Mesenchymal stem cell (in vitro differentiated cells and primary cell): ENCODE data around the gene JMJD7. TPM values are rescaled to one million over a fixed set of nuclear protein-coding genes. Genes with fewer than 3 reads are reported as not detected.

Experiments
- DNase-seq: peaks from one replicate; pipeline ENCODE4 v3.0.0-alpha.2; 2013
- H2AFZ ChIP-seq: one replicate; pipeline ENCODE4 v1.6.1; 2013; ENCODE audit warnings: low read depth, mild to moderate bottlenecking, control low read depth, inconsistent platforms, low read length, moderate library complexity
- H2AK5ac ChIP-seq: 2 replicates; pipeline ENCODE4 v1.6.1; 2013; ENCODE audit warnings: low read length, moderate library complexity, mild to moderate bottlenecking, inconsistent platforms; ENCODE audit not compliant: severe bottlenecking
- H2BK120ac ChIP-seq: one replicate; pipeline ENCODE4 v1.6.1; 2013; ENCODE audit warnings: low read depth, mild to moderate bottlenecking, inconsistent platforms, low read length, moderate library complexity
- H2BK12ac ChIP-seq, 2 experiments: one replicate each; pipeline ENCODE4 v1.6.1; 2013; ENCODE audit warnings: inconsistent platforms in 2 of 2, low read length in 2 of 2, mild to moderate bottlenecking in 2 of 2, moderate library complexity in 2 of 2, control low read depth in 1 of 2
- H2BK15ac ChIP-seq: one replicate; pipeline ENCODE4 v1.6.1; 2013; ENCODE audit warnings: mild to moderate bottlenecking, low read depth, inconsistent platforms; ENCODE audit not compliant: poor library complexity, severe bottlenecking
- H2BK5ac ChIP-seq: 2 replicates; pipeline ENCODE4 v1.6.1; 2013; ENCODE audit warnings: low read depth, mild to moderate bottlenecking, low read length, control low read depth, inconsistent platforms; ENCODE audit not compliant: poor library complexity, severe bottlenecking
- H3K14ac ChIP-seq, 2 experiments: one replicate each; pipeline ENCODE4 v1.6.1; 2013; ENCODE audit warnings: inconsistent platforms in 2 of 2, low read length in 2 of 2, control low read depth in 1 of 2, mild to moderate bottlenecking in 1 of 2, moderate library complexity in 1 of 2
- H3K18ac ChIP-seq, 2 experiments: one replicate each; pipeline ENCODE4 v1.6.1; 2013; ENCODE audit warnings: inconsistent platforms in 2 of 2, low read length in 2 of 2, control low read depth in 1 of 2, low read depth in 1 of 2, mild to moderate bottlenecking in 1 of 2
- H3K23ac ChIP-seq, 2 experiments: one replicate each; pipeline ENCODE4 v1.6.1; 2013; ENCODE audit warnings: inconsistent platforms in 2 of 2, low read length in 2 of 2, mild to moderate bottlenecking in 2 of 2, moderate library complexity in 2 of 2, control low read depth in 1 of 2
- H3K27ac ChIP-seq: 2 replicates; pipeline ENCODE4 v1.5.1; 2013; ENCODE audit warnings: mild to moderate bottlenecking, moderate library complexity, low read length, control low read depth, inconsistent platforms; ENCODE audit not compliant: poor library complexity, severe bottlenecking
- H3K27me3 ChIP-seq, 2 experiments: 2 replicates each; pipeline versions ENCODE4 v1.6.1 to v1.7.0; 2013; ENCODE audit warnings: low read length in 2 of 2, mild to moderate bottlenecking in 2 of 2, moderate library complexity in 2 of 2, control low read depth in 1 of 2, inconsistent platforms in 1 of 2; ENCODE audit not compliant: control insufficient read depth in 1 of 2, insufficient read depth in 1 of 2
- H3K36me3 ChIP-seq, 2 experiments: 2 replicates each; pipeline versions ENCODE4 v1.6.1 to v1.7.0; 2013; ENCODE audit warnings: low read length in 2 of 2, control low read depth in 1 of 2, inconsistent platforms in 1 of 2, low read depth in 1 of 2, mild to moderate bottlenecking in 1 of 2; ENCODE audit not compliant: insufficient read depth in 2 of 2, control insufficient read depth in 1 of 2
- H3K4ac ChIP-seq, 2 experiments: one replicate each; pipeline ENCODE4 v1.6.1; 2013; ENCODE audit warnings: inconsistent platforms in 2 of 2, low read length in 2 of 2, mild to moderate bottlenecking in 2 of 2, moderate library complexity in 2 of 2, control low read depth in 1 of 2, low read depth in 1 of 2
- H3K4me1 ChIP-seq: 2 replicates; pipeline ENCODE4 v1.6.1; 2013; ENCODE audit warnings: low read depth, low read length, control low read depth; ENCODE audit not compliant: control insufficient read depth, insufficient read depth
- H3K4me2 ChIP-seq: 2 replicates; pipeline ENCODE4 v1.6.1; 2013; ENCODE audit warnings: low read length, mild to moderate bottlenecking, inconsistent platforms; ENCODE audit not compliant: poor library complexity, severe bottlenecking
- H3K4me3 ChIP-seq, 2 experiments: 2 replicates each; pipeline versions ENCODE4 v1.5.1 to v1.7.0; 2013; ENCODE audit warnings: low read length in 2 of 2, mild to moderate bottlenecking in 2 of 2, control low read depth in 1 of 2, low read depth in 1 of 2; ENCODE audit not compliant: insufficient read depth in 1 of 2
- H3K79me1 ChIP-seq: replicated peaks from 2 replicates; pipeline ENCODE4 v1.6.1; 2013; ENCODE audit warnings: mild to moderate bottlenecking, control low read depth, low read length, inconsistent platforms; ENCODE audit not compliant: poor library complexity, severe bottlenecking
- H3K9ac ChIP-seq: 2 replicates; pipeline ENCODE4 v1.7.0; 2013; ENCODE audit warnings: mild to moderate bottlenecking, low read length, moderate library complexity
- H3K9me3 ChIP-seq: 2 replicates; pipeline ENCODE4 v1.7.0; 2013; ENCODE audit warnings: mild to moderate bottlenecking, low read length; ENCODE audit not compliant: control insufficient read depth
- H4K8ac ChIP-seq: one replicate; pipeline ENCODE4 v1.6.1; 2013; ENCODE audit warnings: inconsistent platforms, mild to moderate bottlenecking, low read length, moderate library complexity
- H4K91ac ChIP-seq: one replicate; pipeline ENCODE4 v1.6.1; 2013; ENCODE audit warnings: mild to moderate bottlenecking, low read length, inconsistent platforms
- WGBS: methylation state at CpG from one replicate; pipeline ENCODE4 v1.1.7; 2013; ENCODE audit warnings: mixed read lengths; 5-methylcytosine and 5-hydroxymethylcytosine counted together
- polyA plus RNA-seq, 2 experiments: library from polyadenylated mRNA; stranded (reverse); fragments of 200-250 nt; gene quantifications; one replicate each; pipeline ENCODE4 v1.2.3, GENCODE V29; 2013

The JMJD7 gene
- polyA plus RNA-seq (2013, experiment 1 of 2), result 2.6 TPM
- polyA plus RNA-seq (2013, experiment 2 of 2), result 2.5 TPM

DNA sequence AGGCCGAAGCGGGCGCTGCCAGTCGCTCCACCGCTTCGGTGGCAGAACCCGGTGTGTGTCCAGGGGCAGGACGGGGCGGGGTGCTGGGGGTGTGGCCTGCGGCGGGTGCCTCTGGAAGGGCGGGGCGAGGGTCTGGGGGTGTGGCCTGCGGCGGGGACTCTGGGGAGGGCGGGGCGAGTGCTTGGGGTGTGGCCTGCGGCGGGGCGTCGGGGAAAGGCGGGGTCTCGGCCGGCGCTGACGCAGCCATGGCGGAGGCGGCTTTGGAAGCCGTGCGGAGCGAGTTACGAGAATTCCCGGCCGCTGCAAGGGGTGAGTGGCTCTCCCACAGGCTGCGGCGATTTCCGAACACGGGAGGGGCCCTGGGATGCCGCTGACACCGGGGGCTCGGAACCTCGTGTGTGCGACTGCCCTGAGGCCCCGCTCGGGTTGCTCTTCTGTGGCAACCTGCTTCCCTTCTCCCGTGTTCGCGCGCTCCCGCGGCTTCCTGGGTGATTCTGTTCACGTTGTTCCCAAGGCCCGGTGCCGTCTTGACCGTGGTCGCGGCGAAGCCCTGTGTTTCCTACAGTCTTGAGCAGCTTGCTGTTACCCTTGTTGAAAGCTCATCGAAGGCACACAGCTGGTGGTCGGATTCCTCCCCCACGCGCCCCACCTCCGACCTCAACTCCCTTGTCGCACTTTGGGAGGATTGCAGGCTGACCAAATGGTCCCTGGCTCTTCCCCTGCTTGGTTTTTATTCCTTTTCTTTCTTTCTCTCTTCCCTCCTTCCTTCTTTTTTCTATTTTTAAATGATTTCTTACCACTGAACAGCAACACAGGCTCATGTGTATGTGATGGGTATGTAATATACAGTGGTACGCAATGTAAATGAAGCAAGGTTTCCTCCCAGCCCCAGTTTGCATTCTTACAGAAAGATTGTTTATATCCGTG lies at the start of gene JMJD7:
JMJD7 (plus strand) TSS at position 213 of the 927 bp plus-strand sequence; CDS start at position 246, 33 bp downstream.
- Histone ChIP-seq H3K4ac (peak within 1 kb of the TSS; percentile 2 to 54), H2BK15ac (peak within 1 kb of the TSS; percentile 68), H3K9me3 (no peaks in the 10 kb centered on the region), H4K8ac (peak within 1 kb of the TSS; percentile 38), H2BK12ac (peak within 1 kb of the TSS in 1 of 2 experiments; percentile 54), H3K14ac (peak within 1 kb of the TSS in 1 of 2 experiments; percentile 88), H3K4me3 (peak within 1 kb of the TSS; percentile 74 to 98), H2BK5ac (no peak within 1 kb of the TSS), H3K4me2 (peak within 1 kb of the TSS; percentile 92), H3K18ac (peak within 1 kb of the TSS in 1 of 2 experiments; percentile 70), H3K23ac (peak within 1 kb of the TSS in 1 of 2 experiments; percentile 51), H3K27me3 (no peaks in the 10 kb centered on the region), H3K9ac (peak within 1 kb of the TSS; percentile 94), H3K4me1 (peaks cover 19% of the 10 kb centered on the region), H3K36me3 (peaks cover 37 to 57% of the 10 kb centered on the region in 2 experiments), H2AFZ (peak within 1 kb of the TSS; percentile 83), H3K27ac (no peak within 1 kb of the TSS), H3K79me1 (peaks cover 7% of the 10 kb centered on the region), H4K91ac (peak within 1 kb of the TSS; percentile 29), H2BK120ac (no peak within 1 kb of the TSS), H2AK5ac (no peak within 1 kb of the TSS)
- DNase-seq, result peak; percentile 86
- WGBS, result 1% methylated on average over 63 of the region's 66 CpGs

DNA sequence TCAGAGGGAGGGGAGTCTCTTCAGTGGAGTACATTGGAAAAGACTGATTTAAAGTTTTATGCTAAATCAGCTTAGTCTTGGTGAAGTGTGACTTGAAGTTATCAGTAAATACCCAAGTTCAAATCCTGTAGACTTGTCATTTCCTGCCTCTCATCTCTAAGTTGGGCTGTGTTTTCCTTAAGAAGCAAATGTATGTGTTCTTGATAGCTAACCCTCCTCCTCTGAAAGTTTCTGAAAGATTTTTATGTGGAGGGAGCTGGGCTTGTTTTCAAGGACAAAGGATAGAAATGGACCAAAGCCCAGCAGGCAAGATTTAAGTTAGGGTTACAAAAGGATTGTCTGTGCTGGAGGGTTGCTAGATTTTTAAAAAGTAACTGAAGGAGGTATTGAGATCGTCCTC lies 49.4 kb upstream of the JMJD7 start:
- Histone ChIP-seq H3K9ac (peak overlapping the region; percentile 22), H2BK12ac (no peak overlapping the region), H3K79me1 (peaks cover 18% of the 10 kb centered on the region)

DNA sequence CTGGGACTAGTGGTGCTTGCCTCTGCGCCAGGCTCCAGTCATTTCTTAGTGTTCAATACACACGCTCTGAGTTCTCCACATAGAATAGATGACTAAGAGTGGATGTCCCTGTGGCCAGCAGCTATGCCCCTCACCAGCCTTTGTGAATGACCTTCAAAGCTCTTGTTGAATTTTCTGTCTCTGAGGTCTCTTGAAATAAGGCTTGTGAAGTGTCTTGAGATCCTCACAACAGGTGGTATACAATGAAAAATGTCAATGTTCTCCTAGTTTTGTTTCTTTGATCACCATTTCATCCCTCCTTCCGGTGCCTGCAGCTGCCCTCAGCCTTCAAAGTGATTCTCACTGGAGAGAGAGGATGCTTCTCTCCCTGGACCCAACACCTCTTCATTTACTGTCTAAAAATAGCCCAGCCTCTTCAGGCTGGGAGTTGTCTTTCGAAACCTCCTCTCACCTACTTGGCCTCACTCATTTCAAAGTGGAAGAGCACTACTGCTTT lies 48.2 kb upstream of the JMJD7 start:
- Histone ChIP-seq H3K9me3 (no peaks in the 10 kb centered on the region), H3K14ac (no peak overlapping the region)
- 95% methylated on average over 3 of the region's 4 CpGs for WGBS

More for the DNA sequence above, 49.4 kb upstream of the JMJD7 start:
- DNase-seq, result no peak
- Histone ChIP-seq H4K8ac (no peak overlapping the region), H3K14ac (no peak overlapping the region), H2AK5ac (no peak overlapping the region), H2BK15ac (no peak overlapping the region), H3K36me3 (no peaks in the 10 kb centered on the region), H3K4me3 (no peak overlapping the region), H4K91ac (no peak overlapping the region), H3K18ac (no peak overlapping the region), H3K23ac (no peak overlapping the region), H2BK120ac (no peak overlapping the region), H3K27ac (no peak overlapping the region), H3K4me2 (no peak overlapping the region), H3K27me3 (no peaks in the 10 kb centered on the region), H3K4me1 (peaks cover 7% of the 10 kb centered on the region), H2BK5ac (no peak overlapping the region), H2AFZ (no peak overlapping the region), H3K4ac (no peak overlapping the region), H3K9me3 (no peaks in the 10 kb centered on the region)
- WGBS, result no CpG with 5 or more reads among the region's 1 CpG

DNA sequence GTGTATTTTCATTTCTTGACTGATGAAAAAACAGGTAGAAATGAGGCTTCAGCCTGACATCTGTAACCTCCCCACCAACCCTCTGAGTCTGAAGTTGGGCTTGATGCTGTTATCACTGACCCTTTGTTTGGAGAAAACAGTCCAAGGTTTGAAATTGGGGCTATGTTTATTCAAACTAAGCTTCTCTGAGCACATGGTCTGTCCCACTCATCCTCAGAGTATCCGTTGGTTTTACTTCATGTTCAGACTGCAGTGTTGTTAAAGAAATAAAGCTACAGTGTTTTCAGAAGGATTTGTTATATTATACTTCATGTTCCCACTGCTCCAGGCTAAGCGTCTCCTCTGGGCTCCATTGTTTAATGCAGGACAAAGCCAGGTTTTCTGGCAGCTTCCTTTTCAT lies 47.6 kb upstream of the JMJD7 start:
- H3K9me3 ChIP-seq, result no peaks in the 10 kb centered on the region
- peaks cover 20% of the 10 kb centered on the region for H3K79me1 ChIP-seq
- no peak overlapping the region for H3K4ac ChIP-seq
- no peak overlapping the region for H3K18ac ChIP-seq
- H4K8ac ChIP-seq, result no peak overlapping the region
- no peak overlapping the region for H2AK5ac ChIP-seq
- H3K27ac ChIP-seq, result no peak overlapping the region
- no peak overlapping the region for H2BK5ac ChIP-seq
- no peak overlapping the region for H4K91ac ChIP-seq
- DNase-seq, result peak; percentile 58
- H3K27me3 ChIP-seq, result no peaks in the 10 kb centered on the region
- 100% methylated on average over 1 of the region's 2 CpGs for WGBS
- no peak overlapping the region for H2BK120ac ChIP-seq
- peak overlapping the region in 1 of 2 experiments; percentile 15 for H3K4me3 ChIP-seq
- H2BK15ac ChIP-seq, result no peak overlapping the region
- H3K4me2 ChIP-seq, result no peak overlapping the region
- no peak overlapping the region for H2BK12ac ChIP-seq
- no peak overlapping the region for H3K9ac ChIP-seq
- no peak overlapping the region for H3K23ac ChIP-seq
- H3K4me1 ChIP-seq, result peaks cover 3% of the 10 kb centered on the region
- no peak overlapping the region for H2AFZ ChIP-seq
- no peak overlapping the region for H3K14ac ChIP-seq
- no peaks in the 10 kb centered on the region for H3K36me3 ChIP-seq

More for the DNA sequence above, 48.2 kb upstream of the JMJD7 start:
- H3K4ac ChIP-seq, result no peak overlapping the region
- H3K36me3 ChIP-seq, result no peaks in the 10 kb centered on the region
- H3K18ac ChIP-seq, result no peak overlapping the region
- DNase-seq, result peak; percentile 59
- H4K8ac ChIP-seq, result no peak overlapping the region
- H4K91ac ChIP-seq, result peak overlapping the region; percentile 21
- no peak overlapping the region for H2AFZ ChIP-seq
- H2AK5ac ChIP-seq, result no peak overlapping the region
- no peaks in the 10 kb centered on the region for H3K27me3 ChIP-seq
- no peak overlapping the region for H2BK12ac ChIP-seq
- no peak overlapping the region for H3K4me2 ChIP-seq
- H2BK5ac ChIP-seq, result no peak overlapping the region
- H2BK120ac ChIP-seq, result peak overlapping the region; percentile 43
- no peak overlapping the region for H3K9ac ChIP-seq
- peaks cover 7% of the 10 kb centered on the region for H3K4me1 ChIP-seq
- H2BK15ac ChIP-seq, result no peak overlapping the region
- H3K79me1 ChIP-seq, result peaks cover 20% of the 10 kb centered on the region
- peak overlapping the region in 1 of 2 experiments; percentile 15 for H3K4me3 ChIP-seq
- H3K27ac ChIP-seq, result no peak overlapping the region
- H3K23ac ChIP-seq, result peak overlapping the region in 1 of 2 experiments; percentile 30
